Right lung (tissue), 5 donors: ENCODE data around the gene ANGPTL4. TPM values are rescaled to one million over a fixed set of nuclear protein-coding genes. Genes with fewer than 3 reads are reported as not detected.
"Not testable (repeated sequence)": the region's sequence is repeated elsewhere in the genome, so short reads cannot be mapped to it uniquely, and the experiment has no call there.

Experiments used
- DNase-seq, 2 donors: peaks; one replicate each; pipeline ENCODE4 v3.0.0-alpha.2; 2013
- polyA plus RNA-seq, 5 donors: library from polyadenylated mRNA; unstranded; fragments of 120-200 nt; gene quantifications; one replicate each; pipeline versions ENCODE4 v1.2.1 to v1.2.3, GENCODE V29; 2013; ENCODE audit warnings: inconsistent platforms in 1 of 5, low replicate concordance in 1 of 5; ENCODE audit not compliant: insufficient read length in 5 of 5, insufficient read depth in 1 of 5

The ANGPTL4 gene
- polyA plus RNA-seq, 5 donors = 2.9 to 7.6 (median 4.6) TPM

- DNase-seq = no peak
These were observed 30.0 kb upstream of the ANGPTL4 start for GRCh38 chr19:8333767-8334457.

GRCh38 chr19:8334458-8335342, 29.3 kb upstream of the ANGPTL4 start:
- DNase-seq = peak; percentile 66 to 80

- no peak for DNase-seq
These were observed 28.4 kb upstream of the ANGPTL4 start for GRCh38 chr19:8335343-8336071.

- DNase-seq = no peak
These were observed 27.8 kb upstream of the ANGPTL4 start for GRCh38 chr19:8336072-8336569.

- DNase-seq = no peak
These were observed 27.3 kb upstream of the ANGPTL4 start for GRCh38 chr19:8336660-8337059.

- no peak for DNase-seq
These were observed 26.2 kb upstream of the ANGPTL4 start for GRCh38 chr19:8337728-8338127.

GRCh38 chr19:8338835-8339234, 25.1 kb upstream of the ANGPTL4 start:
- no peak for DNase-seq

GRCh38 chr19:8340341-8341096, 23.4 kb upstream of the ANGPTL4 start:
- peak; percentile 86 to 89 for DNase-seq

- not testable (repeated sequence) for DNase-seq
These were observed 22.5 kb upstream of the ANGPTL4 start for GRCh38 chr19:8341504-8341903.

GRCh38 chr19:8342316-8342683, 21.7 kb upstream of the ANGPTL4 start:
- DNase-seq = no peak

GRCh38 chr19:8342684-8343482, 21.1 kb upstream of the ANGPTL4 start, which contains the start of gene KANK3:
KANK3 (minus strand) TSS chr19:8343262; CDS start chr19:8337828, 5,434 bp downstream.
- DNase-seq = peak; percentile 81 to 83

- DNase-seq = no peak
These were observed 20.5 kb upstream of the ANGPTL4 start for GRCh38 chr19:8343483-8343844.

- DNase-seq = not testable (repeated sequence)
These were observed 14.2 kb upstream of the ANGPTL4 start for GRCh38 chr19:8349629-8350372.

GRCh38 chr19:8352134-8352827, 11.7 kb upstream of the ANGPTL4 start:
- DNase-seq = no peak

GRCh38 chr19:8352845-8353244, 11.1 kb upstream of the ANGPTL4 start:
- not testable (repeated sequence) for DNase-seq

GRCh38 chr19:8355631-8356402, 8.1 kb upstream of the ANGPTL4 start:
- DNase-seq = no peak

GRCh38 chr19:8357007-8357521, 6.9 kb upstream of the ANGPTL4 start:
- no peak for DNase-seq

GRCh38 chr19:8358948-8359347, 5.0 kb upstream of the ANGPTL4 start:
- no peak for DNase-seq
